ENCODE results near the gene TMEM44.

TMEM44 gene

DNA sequence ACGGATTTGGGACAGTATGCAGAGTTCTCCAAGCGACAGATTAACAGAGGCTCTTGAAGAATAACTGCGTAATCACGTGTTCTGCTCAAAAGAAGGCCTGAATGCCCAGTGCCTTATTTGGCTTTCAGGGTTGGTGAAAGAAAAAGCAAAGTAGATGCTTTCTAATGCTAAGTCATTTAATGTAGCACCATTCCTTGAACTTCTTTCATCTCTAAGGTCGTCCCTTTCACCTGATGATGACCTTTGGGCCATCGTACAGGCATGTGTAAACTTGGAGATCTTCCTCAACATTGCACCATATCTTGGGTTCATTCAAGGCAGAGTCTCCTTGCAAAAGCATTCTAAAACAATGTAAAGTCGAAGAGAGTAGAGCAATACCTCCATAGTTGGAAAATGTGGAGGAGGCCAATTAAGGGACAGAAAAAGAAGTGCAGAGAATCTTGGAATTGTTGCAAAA lies 48.9 kb downstream of the TMEM44 start:
- no peak for DNase-seq (ENCODE audit: low read depth in 1 of 2, low spot score in 1 of 2)

DNA sequence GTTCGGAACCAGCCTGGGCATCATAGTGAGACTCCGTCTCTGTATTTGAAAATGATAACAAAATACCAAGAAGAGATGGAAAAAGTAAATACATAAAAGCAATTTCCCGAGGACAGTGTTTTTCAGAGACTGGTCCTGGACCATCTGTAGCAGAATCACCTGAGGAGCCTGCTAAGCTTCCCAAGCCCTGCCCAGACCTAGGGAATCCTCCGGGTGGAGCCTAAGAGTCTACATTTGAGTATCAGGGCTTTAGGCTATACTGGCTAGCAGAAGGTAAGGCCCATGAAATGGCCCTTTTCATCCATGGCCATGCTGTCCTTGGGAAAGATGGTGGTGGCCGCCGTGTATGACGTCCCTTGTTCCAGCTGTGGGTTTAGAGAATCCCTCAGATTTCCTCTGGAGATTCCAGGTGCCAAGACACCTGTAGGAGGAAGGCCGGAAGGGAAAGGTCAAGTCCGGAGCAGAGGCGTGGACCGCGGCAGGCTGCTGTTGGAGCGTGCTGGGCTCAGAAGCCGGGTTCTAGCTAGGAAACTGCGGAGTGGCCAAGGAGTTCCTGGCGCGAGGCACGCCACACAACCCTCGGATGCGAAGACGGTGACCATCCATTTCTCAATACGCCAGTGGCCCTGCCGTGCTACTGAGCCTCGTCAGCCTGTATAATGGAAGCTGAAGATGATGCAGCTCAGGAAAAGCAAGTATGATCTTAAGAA lies 50.9 kb downstream of the TMEM44 start:
- no peak for DNase-seq (ENCODE audit: low read depth in 1 of 2, low spot score in 1 of 2)

DNA sequence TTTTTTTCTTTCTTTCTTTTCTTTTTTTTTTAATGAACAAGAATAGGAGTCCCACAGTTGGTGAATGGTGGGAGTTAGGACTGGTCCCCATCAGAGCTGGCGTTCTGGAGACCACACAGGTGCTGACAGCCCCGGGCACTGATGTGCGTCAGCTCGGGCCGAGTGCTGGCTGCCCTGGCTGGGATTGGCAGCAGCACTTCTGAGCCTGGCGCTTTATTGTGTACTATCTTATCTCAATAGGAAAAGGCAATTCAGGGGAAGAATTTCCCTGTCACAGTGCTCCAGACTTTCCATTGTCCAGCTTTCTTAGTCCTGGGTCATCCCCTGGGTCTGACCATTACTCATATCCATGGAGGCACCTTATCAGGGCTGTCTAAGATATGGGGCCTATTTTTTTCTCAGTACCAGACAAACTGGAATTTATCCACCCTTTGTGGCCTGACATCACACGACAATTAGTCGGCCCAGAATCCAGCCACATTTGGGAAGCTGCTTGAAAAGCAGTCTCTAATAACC lies 54.1 kb downstream of the TMEM44 start:
- no peak for DNase-seq (ENCODE audit: low read depth in 1 of 2, low spot score in 1 of 2)

DNA sequence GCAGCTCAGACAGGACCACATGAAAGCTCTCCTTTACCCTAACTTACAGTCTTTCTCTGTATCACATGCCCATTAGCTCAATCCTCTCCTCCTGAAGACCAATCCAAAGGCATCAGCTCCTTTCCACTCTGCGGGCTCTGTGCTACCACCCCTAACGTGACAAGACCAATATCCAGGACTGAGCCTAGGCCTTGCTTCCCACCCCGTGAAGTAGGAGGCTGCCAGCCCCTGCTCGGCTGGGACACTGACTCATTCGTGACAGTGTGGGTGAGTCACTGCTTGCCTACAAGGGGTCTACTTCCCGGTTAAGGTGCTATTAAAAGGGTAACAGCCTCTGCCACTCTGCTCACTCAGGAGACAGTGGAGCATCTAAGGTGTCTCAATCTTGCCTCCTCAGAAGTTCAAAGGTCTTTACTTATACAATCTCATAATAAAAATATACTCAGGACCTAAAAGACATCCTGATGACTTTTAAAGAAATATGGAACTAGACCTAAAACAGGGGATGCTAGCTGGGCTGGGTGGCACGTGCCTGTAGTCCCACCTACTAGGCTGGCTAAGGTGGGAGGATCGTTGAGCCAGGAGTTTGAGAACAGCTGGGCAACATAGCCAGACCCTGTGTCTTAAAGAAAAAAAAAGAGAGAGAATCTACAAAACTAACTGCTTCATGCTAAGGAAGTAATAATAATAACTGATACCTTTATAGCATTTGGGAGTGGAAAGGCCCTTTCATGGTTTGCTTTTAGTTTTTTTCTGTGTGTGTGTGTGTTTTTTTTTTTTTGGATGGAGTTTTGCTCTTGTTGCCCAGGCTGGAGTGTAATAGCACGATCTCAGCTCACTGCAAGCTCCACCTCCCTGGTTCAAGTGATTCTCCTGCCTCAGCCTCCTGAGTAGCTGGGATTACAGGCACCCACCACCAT lies 55.0 kb downstream of the TMEM44 start:
- DNase-seq (ENCODE audit: low read depth in 1 of 2, low spot score in 1 of 2) = no peak

DNA sequence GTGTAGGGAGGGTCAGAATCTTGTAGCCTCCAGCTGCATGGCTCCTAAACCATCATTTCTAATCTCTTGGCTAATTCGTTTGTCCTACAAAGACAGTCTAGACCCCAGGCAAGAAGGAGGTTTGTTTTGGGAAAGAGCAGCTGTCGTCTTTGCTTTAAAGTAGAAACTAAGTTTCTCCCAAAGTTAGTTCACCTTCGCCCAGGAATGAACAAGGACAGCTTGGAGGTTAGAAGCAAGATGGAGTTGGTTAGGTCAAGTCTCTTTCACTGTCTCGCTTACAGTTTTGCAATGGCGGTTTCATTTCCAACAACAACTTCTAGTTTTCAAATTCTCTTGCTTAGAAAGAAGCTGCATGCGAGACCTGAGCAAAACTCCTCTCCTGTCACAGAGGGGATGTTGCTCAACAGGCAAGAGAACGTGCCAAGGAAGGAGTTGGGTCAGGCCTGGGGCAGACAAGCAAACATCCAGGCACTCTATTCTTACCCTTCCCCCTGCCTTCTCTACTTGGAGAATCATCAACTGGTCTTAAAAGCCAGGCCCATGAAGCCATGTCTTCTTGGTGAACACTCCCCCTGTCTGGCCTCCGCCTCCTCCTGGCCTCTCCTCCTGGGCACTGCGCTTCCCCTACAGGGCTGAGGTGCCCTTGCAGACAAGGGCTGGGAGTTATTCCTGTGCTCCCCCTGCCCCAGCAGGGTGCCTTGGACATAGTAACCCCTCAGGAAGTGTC lies 57.6 kb downstream of the TMEM44 start:
- no peak for DNase-seq (ENCODE audit: low read depth in 1 of 2, low spot score in 1 of 2)

DNA sequence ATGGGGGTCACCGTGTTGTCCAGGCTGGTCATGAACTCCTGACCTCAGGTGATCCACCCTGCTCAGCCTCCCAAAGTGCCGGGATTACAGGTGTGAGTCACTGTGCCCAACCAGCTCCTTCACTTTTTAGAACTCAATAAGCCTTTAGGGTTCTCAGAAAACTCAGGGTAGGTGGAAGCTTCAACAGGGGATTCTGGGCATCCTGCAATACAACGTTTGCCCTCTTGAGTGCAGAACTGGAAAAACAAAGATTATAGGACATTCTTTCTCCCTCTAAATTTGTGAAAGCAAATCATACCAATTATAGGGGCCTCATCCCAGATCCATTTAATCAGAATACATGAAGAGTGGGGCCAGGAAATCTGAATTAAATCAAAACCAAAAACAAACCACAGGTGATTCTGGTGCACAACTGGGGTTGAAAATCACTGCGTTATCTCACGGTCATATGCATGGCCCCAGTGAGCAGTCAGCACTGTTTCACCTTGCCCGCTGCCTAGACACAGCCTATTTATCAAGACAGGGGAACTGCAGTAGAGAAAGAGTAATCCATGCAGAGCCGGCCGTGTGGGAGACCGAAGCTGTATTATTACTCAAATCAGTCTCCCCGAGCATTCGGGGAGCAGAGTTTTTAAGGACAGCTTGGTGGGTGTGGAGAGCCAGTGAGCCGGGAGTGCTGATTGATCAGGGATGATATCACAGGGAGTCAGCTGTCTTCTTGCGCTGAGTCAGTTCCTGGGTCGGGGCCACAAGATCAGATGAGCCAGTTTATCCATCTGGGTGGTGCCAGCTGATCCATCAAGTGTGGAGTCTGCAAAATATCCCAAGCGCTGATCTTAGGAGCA lies 58.4 kb downstream of the TMEM44 start:
- no peak for DNase-seq (ENCODE audit: low read depth in 1 of 2, low spot score in 1 of 2)

DNA sequence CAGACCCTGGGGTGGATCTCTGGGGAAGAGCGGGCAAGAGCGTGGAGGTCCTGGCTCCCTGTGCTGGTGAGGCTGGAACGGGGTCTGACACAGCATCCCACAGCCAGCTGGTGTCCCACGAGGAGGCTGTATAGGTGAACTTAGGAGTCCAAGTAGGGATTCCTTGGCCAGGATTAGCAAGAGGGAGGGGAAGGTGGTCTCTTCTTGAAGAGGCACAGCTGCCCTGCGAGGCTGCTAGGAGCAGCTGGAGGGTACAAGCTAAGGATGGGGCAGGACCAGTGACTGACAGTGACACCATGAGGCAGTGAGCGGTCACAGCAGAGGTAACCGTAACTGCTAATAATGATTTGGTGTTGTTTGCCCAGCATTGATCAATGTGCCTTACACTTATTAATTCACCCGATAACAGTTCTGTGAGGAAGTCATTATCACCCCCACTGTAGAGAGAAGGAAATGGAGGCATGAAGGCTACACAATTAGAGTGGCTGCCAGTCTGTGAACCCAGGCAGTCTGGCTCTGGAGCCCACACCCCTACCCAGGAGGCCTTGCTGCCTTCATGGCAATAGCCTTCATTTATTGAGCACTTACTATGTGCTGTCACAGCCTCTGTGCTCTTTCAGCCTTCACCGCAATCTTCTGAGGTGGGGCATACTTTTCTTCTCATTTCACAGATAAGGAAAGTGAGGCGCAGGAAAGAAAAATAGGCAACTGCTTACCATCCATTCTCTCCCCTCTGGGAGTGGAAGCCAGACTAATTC lies 59.4 kb downstream of the TMEM44 start:
- DNase-seq (ENCODE audit: low read depth in 1 of 2, low spot score in 1 of 2) = peak in 1 of 2 donors; percentile 14

DNA sequence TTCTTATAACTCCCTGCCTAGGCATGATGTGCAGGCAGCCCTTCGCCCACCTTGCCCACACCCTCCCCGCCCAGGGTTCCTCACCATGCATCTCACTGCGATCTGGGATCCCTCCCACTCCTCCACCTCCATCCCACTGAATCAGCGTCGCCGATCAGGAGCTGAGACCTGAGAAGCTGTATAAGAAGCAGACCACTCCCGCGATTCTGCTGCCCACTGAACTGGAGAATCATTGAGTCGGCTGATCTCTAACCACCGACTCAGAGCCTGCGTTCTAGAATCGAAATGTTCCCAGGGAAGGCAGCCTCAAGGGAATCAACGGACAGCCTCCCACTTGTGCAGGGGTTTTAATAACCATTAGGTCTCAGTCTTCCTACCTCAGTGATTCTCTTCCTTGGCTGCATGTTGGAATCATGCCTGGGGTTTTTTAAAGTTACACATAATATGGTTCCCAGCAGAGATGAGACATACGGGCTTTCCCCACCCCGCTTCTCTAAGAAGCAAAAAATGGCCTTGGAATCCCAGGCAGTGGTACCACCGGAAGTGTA lies 60.2 kb downstream of the TMEM44 start:
- no peak for DNase-seq (ENCODE audit: low read depth in 1 of 2, low spot score in 1 of 2)

DNA sequence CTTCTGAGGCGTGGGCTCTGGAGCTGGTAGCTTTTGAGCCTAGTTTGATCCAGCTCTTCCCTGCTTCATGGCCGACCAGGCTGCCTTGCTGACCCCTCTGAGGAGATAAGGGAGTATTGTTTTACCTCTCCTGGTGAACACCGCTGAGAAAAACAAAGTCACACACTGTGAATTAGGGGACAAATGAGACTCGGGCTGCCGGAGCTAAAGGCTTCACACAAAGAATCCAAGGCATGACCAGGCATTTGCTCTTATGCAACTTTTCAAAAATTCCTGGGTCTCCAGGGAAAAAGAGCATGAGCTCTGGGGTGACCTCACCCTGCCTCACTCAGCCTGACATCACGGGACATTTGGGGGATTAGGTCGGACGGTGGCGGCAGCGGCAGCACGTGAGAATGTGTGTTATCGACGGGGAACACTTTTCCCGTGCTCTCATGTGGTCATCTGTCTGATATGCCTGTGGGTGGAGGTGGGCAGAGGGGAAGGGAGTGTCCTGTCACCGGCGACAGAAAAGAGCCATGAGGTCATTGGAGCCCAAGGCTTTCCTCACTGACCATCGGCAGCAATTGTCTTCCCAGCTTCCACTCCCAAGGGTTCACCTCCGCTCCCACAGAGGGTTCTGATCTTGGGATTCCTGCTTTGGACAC lies 61.0 kb downstream of the TMEM44 start:
- DNase-seq (ENCODE audit: low read depth in 1 of 2, low spot score in 1 of 2) = no peak

DNA sequence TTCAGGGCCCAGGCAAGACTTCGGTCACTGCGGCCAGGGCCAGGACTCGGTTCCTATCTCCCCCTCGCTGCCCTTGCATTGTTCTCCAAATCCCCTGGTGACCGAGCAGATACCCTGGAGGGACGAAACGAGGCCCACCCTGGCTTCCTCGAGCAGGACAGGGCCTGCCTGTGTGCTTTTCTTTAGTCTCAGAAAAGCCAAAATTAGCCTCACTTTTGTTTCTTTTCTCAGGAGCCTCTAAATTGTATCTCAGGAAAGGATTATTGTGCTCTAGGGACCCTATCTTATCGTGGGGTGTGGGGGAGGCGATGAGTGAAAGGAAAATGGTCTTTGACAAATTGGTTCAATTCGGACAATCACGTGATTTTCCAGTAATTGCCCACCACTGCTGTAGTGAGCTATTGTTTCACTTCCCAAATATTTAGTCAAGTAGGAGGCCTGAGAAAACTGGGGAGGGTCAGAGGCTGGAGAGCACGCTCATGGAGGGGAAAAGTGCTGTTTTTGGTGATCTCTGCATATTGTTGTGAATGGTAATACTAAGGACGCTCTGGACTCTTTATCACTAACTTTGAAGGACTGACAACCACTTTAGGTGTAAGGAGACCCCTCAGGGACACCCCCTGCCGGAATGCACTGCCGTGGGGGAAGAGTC lies 61.6 kb downstream of the TMEM44 start:
- DNase-seq (ENCODE audit: low read depth in 1 of 2, low spot score in 1 of 2) = no peak

DNA sequence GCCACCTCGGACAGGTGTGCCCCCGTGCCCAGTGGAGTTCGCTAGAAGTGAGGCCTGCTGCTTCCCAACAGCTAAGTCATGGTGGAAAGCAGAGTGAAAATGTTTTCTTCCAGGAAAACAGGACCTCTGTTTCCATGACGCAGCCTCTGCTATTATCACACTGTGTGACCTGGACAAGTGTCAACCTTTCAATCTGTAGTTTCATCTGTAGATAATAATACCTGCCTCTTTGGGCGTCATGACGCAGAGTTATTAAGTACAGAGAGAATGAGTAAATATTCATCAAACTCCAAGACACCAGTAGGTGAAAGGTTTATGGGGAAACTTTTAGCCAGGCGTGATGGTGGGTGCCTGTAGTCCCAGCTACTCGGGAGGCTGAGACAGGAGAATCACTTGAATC lies 62.3 kb downstream of the TMEM44 start:
- no peak for DNase-seq (ENCODE audit: low read depth in 1 of 2, low spot score in 1 of 2)

DNA sequence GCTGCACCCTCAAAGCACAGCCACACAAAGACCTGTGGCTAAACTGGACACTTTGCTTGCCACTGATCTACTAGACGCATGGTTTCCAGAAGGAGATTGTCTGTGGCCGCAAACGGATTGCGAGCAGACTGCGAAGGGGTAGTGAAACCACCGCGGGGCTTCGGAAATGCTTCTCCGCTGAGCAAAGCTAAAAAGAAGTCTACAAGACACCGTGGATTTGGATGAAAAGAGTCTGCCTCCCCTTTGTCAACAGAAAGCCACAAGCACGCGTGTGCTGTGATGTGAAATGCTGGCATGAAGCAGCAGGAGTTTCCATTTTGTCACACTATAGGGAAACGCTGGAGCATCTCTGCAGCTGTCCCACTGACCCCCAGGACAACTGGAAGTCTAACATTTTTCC lies 63.0 kb downstream of the TMEM44 start:
- no peak for DNase-seq (ENCODE audit: low read depth in 1 of 2, low spot score in 1 of 2)

DNA sequence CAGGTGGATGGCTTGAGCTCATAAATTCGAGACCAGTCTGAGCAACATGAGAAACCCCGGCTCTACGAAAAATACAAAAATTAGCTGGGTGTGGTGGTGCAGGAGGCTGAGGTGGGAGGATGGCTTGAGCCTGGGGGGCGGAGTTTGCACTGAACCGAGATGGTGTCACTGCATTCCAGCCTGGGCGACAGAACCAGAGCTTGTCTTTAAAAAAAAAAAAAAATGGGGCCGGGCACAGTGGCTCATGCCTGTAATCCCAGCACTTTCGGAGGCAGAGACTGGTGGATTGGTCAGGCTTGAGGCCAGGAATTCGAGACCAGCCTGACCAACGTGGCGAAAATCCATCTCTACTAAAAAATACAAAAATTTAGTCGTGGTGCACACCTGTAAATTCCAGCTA lies 64.0 kb downstream of the TMEM44 start:
- DNase-seq (ENCODE audit: low read depth in 1 of 2, low spot score in 1 of 2) = no peak

DNA sequence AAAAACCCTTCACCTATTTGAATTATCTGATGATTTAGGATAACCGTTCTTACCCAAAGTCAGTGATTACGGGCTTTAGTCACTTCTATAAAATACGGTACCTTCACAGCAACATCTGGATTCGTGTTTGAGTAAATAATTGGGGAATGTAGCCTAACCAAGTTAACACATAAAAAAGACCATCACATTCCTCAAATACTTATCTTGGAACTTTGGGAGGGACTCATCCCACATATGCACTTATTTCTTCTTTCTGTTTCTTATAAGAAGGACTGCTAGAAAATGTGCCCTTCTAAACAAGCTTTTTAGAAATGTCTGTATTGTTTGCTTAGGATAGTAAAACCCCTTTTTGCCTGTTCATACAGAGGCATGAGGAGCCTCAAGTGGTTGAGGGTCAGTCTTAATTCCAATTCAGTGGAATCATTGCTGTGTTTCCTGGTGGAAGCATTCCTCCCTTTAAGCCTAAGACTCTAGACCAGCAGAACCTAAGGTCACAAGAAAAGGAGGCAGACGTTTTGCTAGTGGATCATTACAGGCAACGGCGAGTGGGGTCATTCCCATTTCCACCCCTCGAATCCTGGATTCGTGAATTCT lies 67.5 kb downstream of the TMEM44 start:
- DNase-seq (ENCODE audit: low read depth in 1 of 2, low spot score in 1 of 2) = no peak

DNA sequence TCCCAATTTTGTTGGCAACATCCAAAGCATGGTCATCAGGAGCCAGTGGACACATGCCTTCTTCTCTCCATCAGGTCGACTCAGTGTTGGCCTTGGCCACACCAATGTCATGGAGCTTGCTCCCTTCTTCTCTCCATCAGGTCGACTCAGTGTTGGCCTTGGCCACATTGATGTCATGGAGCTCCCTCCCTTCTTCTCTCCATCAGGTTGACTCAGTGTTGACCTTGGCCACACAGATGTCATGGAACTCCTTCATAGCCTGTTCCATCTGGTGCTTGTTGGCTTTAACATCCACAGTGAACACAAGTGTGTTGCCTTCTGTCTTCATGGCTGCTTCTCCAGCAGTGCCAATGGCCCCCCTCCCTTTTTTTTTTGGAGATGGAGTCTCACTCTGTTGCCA lies 70.2 kb downstream of the TMEM44 start:
- no peak for DNase-seq (ENCODE audit: low read depth in 1 of 2, low spot score in 1 of 2)

DNA sequence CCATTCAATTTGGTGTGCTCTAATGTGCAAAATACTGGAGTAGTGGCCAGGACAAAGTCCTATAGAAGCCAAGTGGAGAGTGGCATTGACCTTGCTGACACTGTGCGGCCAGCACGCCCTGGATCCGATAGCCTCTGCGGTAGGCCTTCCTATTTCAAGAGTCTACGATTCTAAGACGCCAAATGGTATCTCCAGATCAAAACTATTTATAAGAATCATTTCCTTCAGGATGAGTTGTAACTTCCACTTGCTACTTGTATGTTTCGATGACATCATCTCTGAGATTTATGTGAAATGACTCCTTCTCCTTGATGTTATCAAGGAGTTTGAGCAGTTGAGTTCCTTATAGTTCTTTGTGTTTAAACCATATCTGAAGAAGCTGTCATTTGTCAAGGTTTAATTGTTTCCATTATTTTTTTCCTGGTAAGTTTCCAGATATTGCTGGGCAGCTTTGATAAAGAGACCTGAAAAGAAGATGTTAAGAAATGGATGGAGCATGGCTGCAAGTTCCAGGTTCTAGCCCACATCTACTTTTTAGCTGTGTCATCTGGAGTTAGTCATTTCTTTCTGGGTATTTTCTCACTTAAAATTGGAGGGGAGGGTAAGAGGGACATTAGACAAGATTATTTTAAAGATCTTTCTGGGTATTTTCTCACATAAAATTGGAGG lies 71.8 kb downstream of the TMEM44 start:
- DNase-seq (ENCODE audit: low read depth in 1 of 2, low spot score in 1 of 2) = no peak

DNA sequence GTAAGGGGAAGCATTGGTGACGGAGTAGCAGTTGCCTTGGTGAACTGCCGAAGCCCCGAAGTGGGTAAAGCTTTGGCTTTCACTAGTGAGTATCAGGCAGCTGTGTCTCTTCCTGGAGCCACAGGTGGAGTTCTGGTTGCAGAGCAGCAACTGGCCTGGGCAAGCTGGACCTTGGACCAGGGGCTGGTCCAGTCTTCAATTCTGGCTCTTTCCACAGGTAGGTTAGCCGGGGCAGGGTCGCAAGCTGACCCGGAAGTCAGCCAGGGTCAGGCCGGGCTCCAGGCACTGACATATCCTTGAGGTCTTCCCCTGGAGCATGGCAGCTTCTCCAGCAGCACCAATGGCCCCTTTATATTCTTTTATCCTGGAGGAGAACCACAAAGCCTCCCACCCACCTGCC lies 73.2 kb downstream of the TMEM44 start:
- no peak for DNase-seq (ENCODE audit: low read depth in 1 of 2, low spot score in 1 of 2)

DNA sequence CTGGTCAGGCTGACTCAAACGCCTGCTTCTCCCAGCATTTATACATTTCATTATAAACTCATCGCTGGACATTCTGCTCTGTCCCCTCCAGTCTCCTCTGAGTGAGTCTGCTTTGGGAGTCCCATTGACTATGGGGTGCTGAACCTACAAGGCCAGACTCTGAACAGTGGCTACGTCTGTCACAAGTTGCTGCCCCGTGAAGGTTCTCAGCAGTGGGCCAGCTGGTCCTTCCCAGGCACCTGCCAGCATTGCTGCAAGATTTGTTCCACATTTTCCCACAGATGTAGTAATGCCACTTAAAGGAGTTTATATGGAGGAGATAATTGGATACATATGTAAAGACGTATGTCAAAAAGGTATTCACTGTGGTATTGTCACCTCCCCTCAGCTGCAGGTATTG lies 73.7 kb downstream of the TMEM44 start:
- no peak for DNase-seq (ENCODE audit: low read depth in 1 of 2, low spot score in 1 of 2)

All from stimulated activated CD4-positive, alpha-beta T cell treated with anti-CD3 and anti-CD28 coated beads, Interleukin-15, amount 100 ng/mL, for 1 hour (primary cell).